DOHH2 (cell line): ENCODE measurements around the gene EPHA6.

Experiments used
- EZH2phosphoT487 ChIP-seq: fragments of 200-600 bp; sonication (generic); IDR thresholded peaks from 2 replicates; pipeline ENCODE4 v1.6.1; 2017; ENCODE audit warnings: borderline replicate concordance, mild to moderate bottlenecking, antibody characterized with exemption, low read length, moderate library complexity, mixed read lengths
- TF ChIP-seq, protein P1 (sequence below): fragments of 200-600 bp; sonication (generic); IDR thresholded peaks from one replicate; pipeline ENCODE4 v1.5.1; 2014; ENCODE audit warnings: antibody characterized with exemption, mild to moderate bottlenecking, low read depth, low read length; ENCODE audit not compliant: poor library complexity, severe bottlenecking

GRCh38 chr3:97689962-97690361 lies 875.6 kb downstream of the EPHA6 start:
- TF ChIP-seq, protein P1, sequence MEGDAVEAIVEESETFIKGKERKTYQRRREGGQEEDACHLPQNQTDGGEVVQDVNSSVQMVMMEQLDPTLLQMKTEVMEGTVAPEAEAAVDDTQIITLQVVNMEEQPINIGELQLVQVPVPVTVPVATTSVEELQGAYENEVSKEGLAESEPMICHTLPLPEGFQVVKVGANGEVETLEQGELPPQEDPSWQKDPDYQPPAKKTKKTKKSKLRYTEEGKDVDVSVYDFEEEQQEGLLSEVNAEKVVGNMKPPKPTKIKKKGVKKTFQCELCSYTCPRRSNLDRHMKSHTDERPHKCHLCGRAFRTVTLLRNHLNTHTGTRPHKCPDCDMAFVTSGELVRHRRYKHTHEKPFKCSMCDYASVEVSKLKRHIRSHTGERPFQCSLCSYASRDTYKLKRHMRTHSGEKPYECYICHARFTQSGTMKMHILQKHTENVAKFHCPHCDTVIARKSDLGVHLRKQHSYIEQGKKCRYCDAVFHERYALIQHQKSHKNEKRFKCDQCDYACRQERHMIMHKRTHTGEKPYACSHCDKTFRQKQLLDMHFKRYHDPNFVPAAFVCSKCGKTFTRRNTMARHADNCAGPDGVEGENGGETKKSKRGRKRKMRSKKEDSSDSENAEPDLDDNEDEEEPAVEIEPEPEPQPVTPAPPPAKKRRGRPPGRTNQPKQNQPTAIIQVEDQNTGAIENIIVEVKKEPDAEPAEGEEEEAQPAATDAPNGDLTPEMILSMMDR = no peak
- TF ChIP-seq EZH2phosphoT487 = no peak
